Measurements from ENCODE around the gene SLC39A11.

SLC39A11 gene

GRCh38 chr17:72950242-72950931 is 142.1 kb downstream of the SLC39A11 start:
- POLR2A ChIA-PET = no interaction called here
- no peak for DNase-seq (ENCODE audit: extremely low spot score)
- TF ChIP-seq L3MBTL2 (conservative IDR thresholded peaks at IDR 0.05) (no peak), FOXM1 (IDR thresholded peaks at IDR 0.05; ENCODE audit: borderline replicate concordance) (no peak), FOXK2 (IDR thresholded peaks at IDR 0.05) (no peak)
- CTCF ChIA-PET = interaction anchor here (1.3 kb wide), 1 partner anchor 225 kb away, joined by 3 read pairs; no protein-coding TSS in a partner anchor

- TF ChIP-seq FOXK2 (IDR thresholded peaks at IDR 0.05) (no peak), PKNOX1 (IDR thresholded peaks at IDR 0.05) (no peak), NFRKB (IDR thresholded peaks at IDR 0.05) (no peak), FOXA1 (IDR thresholded peaks at IDR 0.05) (no peak), FOXM1 (IDR thresholded peaks at IDR 0.05; ENCODE audit: borderline replicate concordance) (no peak), HDGF (IDR thresholded peaks at IDR 0.05; ENCODE audit: borderline replicate concordance) (no peak), BHLHE40 (IDR thresholded peaks at IDR 0.05; ENCODE audit: borderline replicate concordance) (no peak), ARNT (IDR thresholded peaks at IDR 0.05) (no peak), ELF4 (IDR thresholded peaks at IDR 0.05) (no peak), L3MBTL2 (conservative IDR thresholded peaks at IDR 0.05) (no peak), CTBP1 (IDR thresholded peaks at IDR 0.05; ENCODE audit: borderline replicate concordance) (no peak), SUZ12 (IDR thresholded peaks at IDR 0.05) (no peak)
- POLR2A ChIA-PET = no interaction called here
- DNase-seq (ENCODE audit: extremely low spot score) = no peak
- CTCF ChIA-PET = no interaction called here
These were observed 144.4 kb downstream of the SLC39A11 start for GRCh38 chr17:72948115-72948514.

GRCh38 chr17:72947475-72947874 is 145.0 kb downstream of the SLC39A11 start:
- CTCF ChIA-PET = no interaction called here
- DNase-seq (ENCODE audit: extremely low spot score) = no peak
- POLR2A ChIA-PET = no interaction called here
- TF ChIP-seq HDGF (IDR thresholded peaks at IDR 0.05; ENCODE audit: borderline replicate concordance) (no peak), NFRKB (IDR thresholded peaks at IDR 0.05) (no peak), LEF1 (IDR thresholded peaks at IDR 0.05; ENCODE audit: borderline replicate concordance) (no peak), L3MBTL2 (conservative IDR thresholded peaks at IDR 0.05) (no peak), TARDBP (IDR thresholded peaks at IDR 0.05) (no peak)

DNA sequence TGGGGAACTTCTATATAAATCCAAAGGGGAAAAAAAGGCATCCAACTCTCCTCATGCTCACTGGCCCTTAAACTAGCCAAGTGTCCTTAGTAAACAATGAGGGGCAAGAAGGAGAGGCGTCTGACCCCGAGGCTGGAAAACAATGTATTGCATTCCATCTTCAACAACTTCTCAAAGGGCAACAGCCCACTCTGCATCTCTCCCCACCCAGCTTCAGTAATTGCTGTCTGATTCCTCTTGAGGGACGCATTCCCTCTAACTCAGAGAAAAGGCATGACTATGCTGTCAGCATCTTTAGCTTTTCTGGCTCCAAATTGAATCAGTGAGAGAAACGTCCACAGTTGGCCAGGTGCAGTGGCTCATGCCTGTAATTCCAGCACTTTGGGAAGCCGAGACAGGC is 145.8 kb downstream of the SLC39A11 start:
- no peak for TF ChIP-seq PKNOX1 (IDR thresholded peaks at IDR 0.05)
- TF ChIP-seq NFRKB (IDR thresholded peaks at IDR 0.05) = no peak
- no peak for TF ChIP-seq ZNF384 (IDR thresholded peaks at IDR 0.05)
- no peak for TF ChIP-seq ARNT (IDR thresholded peaks at IDR 0.05)
- no peak for TF ChIP-seq SP1 (IDR thresholded peaks at IDR 0.05)
- TF ChIP-seq HDGF (IDR thresholded peaks at IDR 0.05; ENCODE audit: borderline replicate concordance) = no peak
- TF ChIP-seq L3MBTL2 (conservative IDR thresholded peaks at IDR 0.05) = no peak
- no peak for TF ChIP-seq FOXM1 (IDR thresholded peaks at IDR 0.05; ENCODE audit: borderline replicate concordance)
- TF ChIP-seq SUZ12 (IDR thresholded peaks at IDR 0.05) = no peak
- TF ChIP-seq CTBP1 (IDR thresholded peaks at IDR 0.05; ENCODE audit: borderline replicate concordance) = no peak
- TF ChIP-seq FOXK2 (IDR thresholded peaks at IDR 0.05) = no peak
- no peak for TF ChIP-seq FOXA1 (IDR thresholded peaks at IDR 0.05)
- no peak for TF ChIP-seq ELF4 (IDR thresholded peaks at IDR 0.05)
- TF ChIP-seq TARDBP (IDR thresholded peaks at IDR 0.05) = no peak
- TF ChIP-seq BHLHE40 (IDR thresholded peaks at IDR 0.05; ENCODE audit: borderline replicate concordance) = no peak
- no peak for TF ChIP-seq LEF1 (IDR thresholded peaks at IDR 0.05; ENCODE audit: borderline replicate concordance)
- ChIA-PET POLR2A (no interaction called here), CTCF (no interaction called here)
- no peak for DNase-seq (ENCODE audit: extremely low spot score)

DNA sequence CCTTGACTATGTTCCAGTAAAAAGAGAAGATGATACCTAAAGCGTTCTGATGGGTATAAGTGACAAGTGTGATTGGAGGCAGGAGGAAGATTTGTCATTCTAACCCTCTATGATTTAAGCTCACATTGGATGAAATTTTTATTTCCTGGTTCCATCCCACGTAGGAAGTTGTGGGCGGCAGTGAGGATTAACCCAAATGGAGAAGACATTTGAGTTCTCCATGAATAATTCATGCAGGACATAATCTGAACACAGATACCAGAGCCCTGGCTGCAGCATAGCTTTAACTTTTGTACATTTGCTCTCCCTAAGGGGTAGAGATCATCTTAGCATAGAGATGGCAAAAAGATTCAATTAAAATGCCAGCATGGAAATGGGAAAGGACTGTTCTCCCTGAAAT is 146.3 kb downstream of the SLC39A11 start:
- TF ChIP-seq PKNOX1 (IDR thresholded peaks at IDR 0.05) (no peak), L3MBTL2 (conservative IDR thresholded peaks at IDR 0.05) (no peak), FOXM1 (IDR thresholded peaks at IDR 0.05; ENCODE audit: borderline replicate concordance) (no peak), SUZ12 (IDR thresholded peaks at IDR 0.05) (no peak), SP1 (IDR thresholded peaks at IDR 0.05) (no peak), BHLHE40 (IDR thresholded peaks at IDR 0.05; ENCODE audit: borderline replicate concordance) (no peak), ZNF384 (IDR thresholded peaks at IDR 0.05) (no peak), FOXA1 (IDR thresholded peaks at IDR 0.05) (no peak), ARNT (IDR thresholded peaks at IDR 0.05) (no peak), ELF4 (IDR thresholded peaks at IDR 0.05) (no peak), HDGF (IDR thresholded peaks at IDR 0.05; ENCODE audit: borderline replicate concordance) (no peak), CTBP1 (IDR thresholded peaks at IDR 0.05; ENCODE audit: borderline replicate concordance) (no peak), TARDBP (IDR thresholded peaks at IDR 0.05) (no peak), LEF1 (IDR thresholded peaks at IDR 0.05; ENCODE audit: borderline replicate concordance) (no peak), NFRKB (IDR thresholded peaks at IDR 0.05) (no peak)
- CTCF ChIA-PET = no interaction called here
- POLR2A ChIA-PET = no interaction called here
- no peak for DNase-seq (ENCODE audit: extremely low spot score)

DNA sequence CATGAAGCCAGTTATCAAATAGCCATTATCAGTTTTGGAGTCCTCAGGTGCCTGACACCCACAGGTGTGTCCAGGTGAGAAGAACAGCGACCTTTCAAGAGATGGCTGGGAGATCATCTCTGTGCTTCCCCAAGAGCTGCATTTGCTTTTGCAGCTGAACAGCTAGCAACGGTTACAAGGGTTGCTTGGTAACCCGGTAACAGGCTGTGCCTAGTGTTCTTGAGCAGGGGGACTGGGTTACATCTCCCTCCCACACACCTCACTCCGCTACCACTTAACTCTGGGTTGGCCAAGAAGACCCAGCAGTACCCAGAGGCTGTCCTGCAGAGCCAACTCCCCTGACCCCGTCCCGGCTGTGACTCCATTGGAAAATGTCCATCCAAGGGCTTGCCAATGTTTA is 147.0 kb downstream of the SLC39A11 start:
- CTCF ChIA-PET = no interaction called here
- POLR2A ChIA-PET = no interaction called here
- no peak for TF ChIP-seq FOXK2 (IDR thresholded peaks at IDR 0.05)
- TF ChIP-seq ELF4 (IDR thresholded peaks at IDR 0.05) = no peak
- no peak for TF ChIP-seq SP1 (IDR thresholded peaks at IDR 0.05)
- no peak for TF ChIP-seq TARDBP (IDR thresholded peaks at IDR 0.05)
- TF ChIP-seq PKNOX1 (IDR thresholded peaks at IDR 0.05) = no peak
- DNase-seq (ENCODE audit: extremely low spot score) = no peak
